NB4 (cell line): ENCODE data around the gene TLE2.

ENCODE experiments used
- CTCF ChIP-seq: IDR thresholded peaks from one replicate; pipeline ENCODE4 v1.5.1; 2012; ENCODE audit warnings: low read depth, low read length
- TF ChIP-seq, protein P1 (sequence below): IDR thresholded peaks from 2 replicates; pipeline ENCODE4 v1.6.1; 2011; ENCODE audit warnings: low read depth, low read length

- TF ChIP-seq CTCF, result no peak
- TF ChIP-seq, protein P1, sequence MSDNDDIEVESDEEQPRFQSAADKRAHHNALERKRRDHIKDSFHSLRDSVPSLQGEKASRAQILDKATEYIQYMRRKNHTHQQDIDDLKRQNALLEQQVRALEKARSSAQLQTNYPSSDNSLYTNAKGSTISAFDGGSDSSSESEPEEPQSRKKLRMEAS, result no peak
Measured at GRCh38 chr19:2997720-2998119, 31.4 kb downstream of the TLE2 start.
